Neural crest cell (in vitro differentiated cells): ENCODE measurements around the gene NOTCH1. TPM values are rescaled to one million over a fixed set of nuclear protein-coding genes. Genes with fewer than 3 reads are reported as not detected.

ENCODE experiments used
- DNase-seq: peaks from one replicate; pipeline ENCODE4 v3.0.0; 2021; ENCODE audit warnings: low read depth, mixed read lengths, low spot score
- H3K27ac Mint-ChIP-seq: one replicate; pipeline ENCODE4 v1.8.0; 2021; ENCODE audit warnings: mild to moderate bottlenecking, mixed read lengths; ENCODE audit not compliant: unreplicated experiment
- H3K27me3 Mint-ChIP-seq: 2 replicates; pipeline ENCODE4 v1.8.0; 2021; ENCODE audit warnings: low read depth, mild to moderate bottlenecking, mixed read lengths
- H3K36me3 Mint-ChIP-seq: 2 replicates; pipeline ENCODE4 v1.8.0; 2021; ENCODE audit warnings: low read depth, mild to moderate bottlenecking, mixed read lengths
- H3K4me1 Mint-ChIP-seq: 2 replicates; pipeline ENCODE4 v1.8.0; 2021; ENCODE audit warnings: mixed read lengths
- H3K4me3 Mint-ChIP-seq: one replicate; pipeline ENCODE4 v1.8.0; 2021; ENCODE audit warnings: mild to moderate bottlenecking, mixed read lengths
- H3K9me3 Mint-ChIP-seq: 2 replicates; pipeline ENCODE4 v1.8.0; 2021; ENCODE audit warnings: mixed read lengths
- total RNA-seq: library from RNA; stranded (reverse); gene quantifications from 2 replicates; pipeline ENCODE4 v1.2.1, GENCODE V29; 2021
- TF ChIP-seq, protein P1 (sequence below): fragments of 200-600 bp; sonication (generic); conservative IDR thresholded peaks from 2 replicates; pipeline ENCODE4 v1.5.0; 2021; ENCODE audit warnings: antibody characterized with exemption, mild to moderate bottlenecking

Gene NOTCH1
- total RNA-seq, 1 donor from 2014 or later = 99.7 TPM

- DNase-seq = no peak
- Mint-ChIP-seq H3K27ac (no peak overlapping the region), H3K4me3 (no peak overlapping the region), H3K4me1 (peaks cover 9% of the 10 kb centered on the region), H3K9me3 (no peaks in the 10 kb centered on the region), H3K36me3 (peaks cover 2% of the 10 kb centered on the region), H3K27me3 (no peaks in the 10 kb centered on the region)
- TF ChIP-seq, protein P1, sequence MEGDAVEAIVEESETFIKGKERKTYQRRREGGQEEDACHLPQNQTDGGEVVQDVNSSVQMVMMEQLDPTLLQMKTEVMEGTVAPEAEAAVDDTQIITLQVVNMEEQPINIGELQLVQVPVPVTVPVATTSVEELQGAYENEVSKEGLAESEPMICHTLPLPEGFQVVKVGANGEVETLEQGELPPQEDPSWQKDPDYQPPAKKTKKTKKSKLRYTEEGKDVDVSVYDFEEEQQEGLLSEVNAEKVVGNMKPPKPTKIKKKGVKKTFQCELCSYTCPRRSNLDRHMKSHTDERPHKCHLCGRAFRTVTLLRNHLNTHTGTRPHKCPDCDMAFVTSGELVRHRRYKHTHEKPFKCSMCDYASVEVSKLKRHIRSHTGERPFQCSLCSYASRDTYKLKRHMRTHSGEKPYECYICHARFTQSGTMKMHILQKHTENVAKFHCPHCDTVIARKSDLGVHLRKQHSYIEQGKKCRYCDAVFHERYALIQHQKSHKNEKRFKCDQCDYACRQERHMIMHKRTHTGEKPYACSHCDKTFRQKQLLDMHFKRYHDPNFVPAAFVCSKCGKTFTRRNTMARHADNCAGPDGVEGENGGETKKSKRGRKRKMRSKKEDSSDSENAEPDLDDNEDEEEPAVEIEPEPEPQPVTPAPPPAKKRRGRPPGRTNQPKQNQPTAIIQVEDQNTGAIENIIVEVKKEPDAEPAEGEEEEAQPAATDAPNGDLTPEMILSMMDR = no peak
These were observed 38.4 kb downstream of the NOTCH1 start for GRCh38 chr9:136507221-136507991.

DNA sequence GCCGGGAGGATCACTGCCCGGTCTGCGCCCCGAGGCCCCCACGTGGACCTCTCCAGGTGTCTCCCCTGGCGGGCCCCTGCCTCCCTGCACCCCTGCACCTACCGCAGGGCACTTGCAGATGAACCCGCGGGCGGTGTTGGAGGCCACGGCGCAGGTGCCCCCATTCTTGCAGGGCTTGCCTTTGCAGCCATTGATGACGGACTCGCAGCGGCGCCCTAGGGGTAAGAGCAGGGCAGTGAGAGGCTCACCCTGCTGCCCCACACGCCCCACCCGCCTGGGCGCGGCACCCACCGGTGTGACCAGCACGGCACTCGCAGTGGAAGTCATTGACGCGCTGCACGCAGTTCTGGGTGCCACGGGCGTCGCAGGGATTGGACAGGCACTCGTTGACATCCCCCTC, 39.4 kb downstream of the NOTCH1 start:
- TF ChIP-seq, protein P1 = no peak
- H3K36me3 Mint-ChIP-seq = peaks cover 2% of the 10 kb centered on the region
- H3K4me1 Mint-ChIP-seq = no peaks in the 10 kb centered on the region
- H3K27ac Mint-ChIP-seq = no peak overlapping the region
- H3K4me3 Mint-ChIP-seq = no peak overlapping the region
- H3K9me3 Mint-ChIP-seq = no peaks in the 10 kb centered on the region
- H3K27me3 Mint-ChIP-seq = no peaks in the 10 kb centered on the region
- no peak for DNase-seq

DNA sequence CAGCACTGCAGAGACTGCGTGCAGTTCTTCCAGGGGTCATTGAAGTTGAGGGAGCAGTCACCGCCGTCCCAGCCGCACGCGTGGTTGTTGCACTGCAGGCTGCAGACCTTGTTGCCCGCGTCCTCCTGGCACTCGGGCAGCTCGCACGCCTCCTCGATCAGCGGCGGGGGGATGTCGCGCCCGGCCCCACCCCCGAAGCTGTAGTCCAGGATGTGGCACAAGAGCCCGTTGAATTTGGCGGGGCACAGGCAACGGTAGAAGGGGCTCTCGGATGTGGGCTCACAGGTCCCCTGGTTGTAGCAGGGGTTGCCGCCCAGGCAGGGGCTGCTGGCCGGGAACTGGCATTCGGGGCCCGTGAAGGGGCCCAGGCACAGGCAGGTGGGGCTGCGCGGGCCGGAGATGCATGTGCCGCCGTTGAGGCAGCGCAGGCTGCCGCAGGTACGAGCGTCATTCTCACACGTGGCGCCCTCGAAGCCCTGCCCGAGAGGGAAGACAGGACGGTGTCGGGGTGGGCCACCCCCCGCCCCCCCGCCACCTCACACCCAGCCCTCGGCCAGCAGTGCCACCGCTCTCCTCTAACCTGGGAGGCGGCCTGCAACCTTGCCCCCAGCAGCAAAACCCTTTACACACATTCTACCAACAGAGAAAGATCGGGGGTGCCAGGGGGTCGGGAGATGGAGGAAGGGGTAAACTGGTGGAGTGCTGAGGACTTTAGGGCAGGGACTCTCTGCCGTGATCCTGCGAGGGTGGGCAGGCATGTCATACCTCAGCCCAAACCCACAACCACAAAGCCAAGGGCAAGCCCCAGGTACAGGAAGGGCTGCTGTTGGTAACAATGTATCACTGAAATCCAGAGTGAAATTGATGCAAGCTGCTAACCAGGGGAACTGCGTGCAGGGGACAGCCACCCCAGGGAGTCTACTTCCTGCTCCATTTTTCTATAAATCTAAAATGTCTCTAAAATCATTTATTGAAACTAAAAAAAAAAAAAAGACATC, 40.1 kb downstream of the NOTCH1 start:
- Mint-ChIP-seq H3K4me3 (no peak overlapping the region), H3K36me3 (peaks cover 2% of the 10 kb centered on the region), H3K27me3 (no peaks in the 10 kb centered on the region), H3K4me1 (no peaks in the 10 kb centered on the region), H3K9me3 (no peaks in the 10 kb centered on the region), H3K27ac (no peak overlapping the region)
- no peak for DNase-seq
- TF ChIP-seq, protein P1 = no peak

DNA sequence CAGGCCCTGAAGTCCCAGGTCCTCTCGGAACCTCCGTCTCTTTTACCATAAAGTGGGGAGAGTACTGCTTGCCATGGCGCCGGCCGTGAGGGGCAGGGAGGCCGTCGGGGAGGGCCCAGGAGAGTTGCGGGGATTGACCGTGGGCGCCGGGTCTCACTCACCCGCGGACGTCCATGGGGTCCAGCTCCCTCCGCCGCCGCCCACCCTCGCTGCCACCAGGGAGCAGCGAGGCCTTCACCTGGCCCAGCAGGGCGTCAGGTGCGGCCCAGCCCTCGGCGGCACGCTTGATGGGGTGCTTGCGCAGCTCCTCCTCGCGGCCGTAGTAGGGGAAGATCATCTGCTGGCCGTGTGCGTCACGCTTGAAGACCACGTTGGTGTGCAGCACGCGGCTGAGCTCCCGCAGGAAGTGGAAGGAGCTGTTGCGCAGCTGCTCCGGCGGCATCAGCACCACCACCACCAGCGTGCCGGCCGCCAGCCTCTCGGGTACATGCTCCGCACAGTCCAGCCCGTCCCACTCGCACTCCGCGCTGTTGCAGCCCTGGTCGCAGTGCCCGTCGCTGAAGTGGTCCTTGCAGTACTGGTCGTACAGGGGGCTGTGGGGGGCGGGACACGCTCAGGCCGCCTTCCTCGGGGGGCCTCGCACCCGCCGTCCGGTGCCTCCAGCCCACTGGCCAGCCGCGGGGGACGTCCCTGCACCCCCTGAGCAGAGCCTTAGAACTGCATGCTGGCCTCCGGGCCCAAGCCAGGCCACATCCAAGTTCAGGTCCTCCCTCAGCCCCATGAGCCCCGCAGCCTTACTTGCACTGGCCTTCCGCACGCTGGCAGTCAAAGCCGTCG, 41.1 kb downstream of the NOTCH1 start:
- no peak overlapping the region for H3K27ac Mint-ChIP-seq
- no peaks in the 10 kb centered on the region for H3K4me1 Mint-ChIP-seq
- TF ChIP-seq, protein P1 = no peak
- DNase-seq = no peak
- peaks cover 2% of the 10 kb centered on the region for H3K36me3 Mint-ChIP-seq
- no peaks in the 10 kb centered on the region for H3K27me3 Mint-ChIP-seq
- H3K9me3 Mint-ChIP-seq = no peaks in the 10 kb centered on the region
- no peak overlapping the region for H3K4me3 Mint-ChIP-seq
